Activated naive CD8-positive, alpha-beta T cell treated with anti-CD3 and anti-CD28 coated beads, Interleukin-2, amount 10 ng/mL, durations not matched to agents 7 days and 5 days (primary cell): ENCODE data around the gene TGFBI. TPM values are rescaled to one million over a fixed set of nuclear protein-coding genes. Genes with fewer than 3 reads are reported as not detected.

Experiments used
- ATAC-seq: fragments of 150-1000 bp; cut with Tn5 transposase; one replicate; pipeline ENCODE4 v1.10.0; 2021; ENCODE audit warnings: low read depth, moderate library complexity
- POLR2A ChIA-PET: fragments of 350-600 bp; sonication (Branson Sonifier 250); formaldehyde crosslinking; loops from one replicate; lab custom pipeline; 2021; ENCODE audit warnings: antibody characterized with exemption; lab: Charles Lee
- DNase-seq: peaks from one replicate; pipeline ENCODE4 v3.0.0; 2021
- H3K27ac Mint-ChIP-seq: one replicate; pipeline ENCODE4 v1.8.0; 2022; ENCODE audit warnings: mild to moderate bottlenecking, mixed read lengths
- H3K27me3 Mint-ChIP-seq: one replicate; pipeline ENCODE4 v1.8.0; 2022; ENCODE audit warnings: mild to moderate bottlenecking, moderate library complexity, mixed read lengths
- H3K36me3 Mint-ChIP-seq: one replicate; pipeline ENCODE4 v1.8.0; 2021; ENCODE audit warnings: mild to moderate bottlenecking, mixed read lengths
- H3K4me1 Mint-ChIP-seq: one replicate; pipeline ENCODE4 v1.8.0; 2021; ENCODE audit warnings: mixed read lengths
- H3K4me3 Mint-ChIP-seq: one replicate; pipeline ENCODE4 v1.8.0; 2022; ENCODE audit warnings: mild to moderate bottlenecking, moderate library complexity, mixed read lengths
- H3K9me3 Mint-ChIP-seq: one replicate; pipeline ENCODE4 v1.8.0; 2021; ENCODE audit warnings: mixed read lengths
- total RNA-seq, 2 experiments: library from RNA; stranded (reverse); gene quantifications; one replicate each; pipeline ENCODE4 v1.2.3, GENCODE V29; 2021

TGFBI gene
- total RNA-seq, 2 experiments from 2014 or later, result 9.3 to 14.6 TPM

DNA sequence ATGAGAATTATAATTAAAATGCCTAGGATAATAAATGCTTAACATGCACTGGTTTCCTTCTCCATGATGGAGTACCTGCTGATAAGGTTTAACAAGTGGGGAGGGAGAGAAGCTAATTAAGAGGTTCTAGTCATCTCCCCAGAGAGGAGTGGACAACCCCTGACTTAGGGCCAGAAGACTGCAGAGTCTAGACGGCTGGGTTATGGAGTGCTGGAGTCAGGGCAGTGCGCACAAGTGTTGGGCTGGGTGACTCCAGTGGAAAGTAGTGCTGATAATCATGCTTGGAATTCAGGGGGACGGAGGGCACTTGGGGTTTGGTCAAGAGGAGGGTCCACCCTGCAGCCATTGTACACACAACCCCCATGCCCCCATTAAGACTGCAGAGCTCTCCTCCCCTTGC is 32.8 kb upstream of the TGFBI start:
- POLR2A ChIA-PET, result no interaction called here
- Mint-ChIP-seq H3K9me3 (no peaks in the 10 kb centered on the region), H3K27ac (no peak overlapping the region), H3K4me3 (no peak overlapping the region), H3K4me1 (no peaks in the 10 kb centered on the region), H3K27me3 (peaks cover 7% of the 10 kb centered on the region), H3K36me3 (no peaks in the 10 kb centered on the region)
- no peak for DNase-seq
- no peak for ATAC-seq

DNA sequence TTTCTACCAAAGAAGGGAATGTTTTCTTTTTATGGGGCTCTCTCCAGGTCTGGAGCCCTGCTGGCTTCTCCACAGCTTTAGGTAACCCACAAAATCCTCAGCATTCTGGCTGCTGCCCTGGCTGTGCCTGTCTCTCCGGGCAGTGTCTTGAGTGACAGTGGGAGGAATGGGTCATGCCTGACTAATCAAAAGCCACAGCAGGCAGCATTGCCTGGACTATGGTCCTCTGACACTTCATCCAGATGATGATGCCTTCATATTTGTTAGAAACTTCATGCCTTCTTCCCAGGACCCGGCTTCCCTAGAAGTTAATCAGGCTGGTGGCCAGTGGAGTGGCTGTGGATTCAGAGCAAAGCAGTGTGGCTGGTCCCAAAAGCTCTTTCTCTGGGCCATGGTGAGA is 32.2 kb upstream of the TGFBI start:
- ATAC-seq (no peak), DNase-seq (no peak)
- Mint-ChIP-seq H3K4me3 (no peak overlapping the region), H3K36me3 (no peaks in the 10 kb centered on the region), H3K4me1 (no peaks in the 10 kb centered on the region), H3K27ac (no peak overlapping the region), H3K9me3 (no peaks in the 10 kb centered on the region), H3K27me3 (peaks cover 7% of the 10 kb centered on the region)
- POLR2A ChIA-PET, result no interaction called here

DNA sequence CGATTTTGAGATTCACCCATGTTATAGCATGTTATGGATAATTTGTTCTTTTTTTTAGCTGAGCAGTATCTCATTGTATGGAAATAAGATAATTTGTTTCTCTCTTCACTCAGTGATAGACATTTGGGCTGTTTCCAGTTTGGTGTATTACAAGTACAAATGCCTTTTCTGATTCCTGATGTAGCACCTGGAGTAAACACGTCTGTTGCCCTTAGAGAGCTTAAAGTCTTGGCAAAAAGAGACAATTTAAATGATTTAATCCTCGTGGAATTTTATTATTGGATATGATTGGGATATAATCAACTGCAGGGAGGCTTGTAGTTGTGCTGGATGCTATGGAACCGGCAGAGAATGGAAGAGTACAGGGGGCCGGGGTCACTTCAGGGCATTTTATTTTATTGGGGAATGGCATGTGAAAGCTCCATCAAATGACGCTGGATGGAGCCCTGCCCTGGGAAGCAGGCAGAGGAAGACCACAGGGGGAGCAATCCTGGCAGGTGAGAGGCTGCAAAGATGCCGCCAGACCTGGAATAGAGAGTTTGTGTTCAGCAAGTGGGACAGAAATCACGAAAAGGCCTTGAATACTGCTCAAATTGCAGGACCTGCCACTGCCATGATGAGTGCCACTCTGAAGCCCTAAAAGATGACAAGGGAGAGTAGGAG is 31.0 kb upstream of the TGFBI start:
- ATAC-seq, result no peak
- POLR2A ChIA-PET, result no interaction called here
- no peaks in the 10 kb centered on the region for H3K9me3 Mint-ChIP-seq
- no peaks in the 10 kb centered on the region for H3K36me3 Mint-ChIP-seq
- no peak for DNase-seq
- H3K4me1 Mint-ChIP-seq, result no peaks in the 10 kb centered on the region
- no peak overlapping the region for H3K4me3 Mint-ChIP-seq
- peaks cover 7% of the 10 kb centered on the region for H3K27me3 Mint-ChIP-seq
- H3K27ac Mint-ChIP-seq, result no peak overlapping the region

DNA sequence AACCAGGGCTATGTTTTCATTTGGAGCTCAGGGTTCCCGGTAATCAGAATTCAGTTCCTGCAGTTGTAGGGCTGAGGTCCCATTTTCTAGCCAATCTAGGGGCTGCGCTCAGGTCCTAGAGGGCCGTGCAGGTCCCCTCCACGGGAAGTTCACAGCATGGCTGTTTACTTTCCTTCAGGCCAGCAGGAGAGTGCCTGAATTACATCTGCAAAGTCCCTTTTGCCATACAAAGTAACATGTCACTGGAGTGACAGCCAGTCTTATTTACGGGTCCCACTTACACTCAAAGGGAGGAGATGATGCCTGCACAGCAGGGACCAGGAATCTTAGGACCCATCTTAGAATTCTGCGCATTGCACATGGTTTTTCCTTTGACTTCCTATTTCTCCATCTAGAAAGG is 29.9 kb upstream of the TGFBI start:
- H3K27ac Mint-ChIP-seq, result no peak overlapping the region
- H3K4me3 Mint-ChIP-seq, result no peak overlapping the region
- POLR2A ChIA-PET, result no interaction called here
- H3K9me3 Mint-ChIP-seq, result no peaks in the 10 kb centered on the region
- H3K36me3 Mint-ChIP-seq, result no peaks in the 10 kb centered on the region
- H3K27me3 Mint-ChIP-seq, result peaks cover 7% of the 10 kb centered on the region
- ATAC-seq, result no peak
- no peaks in the 10 kb centered on the region for H3K4me1 Mint-ChIP-seq
- DNase-seq, result no peak

DNA sequence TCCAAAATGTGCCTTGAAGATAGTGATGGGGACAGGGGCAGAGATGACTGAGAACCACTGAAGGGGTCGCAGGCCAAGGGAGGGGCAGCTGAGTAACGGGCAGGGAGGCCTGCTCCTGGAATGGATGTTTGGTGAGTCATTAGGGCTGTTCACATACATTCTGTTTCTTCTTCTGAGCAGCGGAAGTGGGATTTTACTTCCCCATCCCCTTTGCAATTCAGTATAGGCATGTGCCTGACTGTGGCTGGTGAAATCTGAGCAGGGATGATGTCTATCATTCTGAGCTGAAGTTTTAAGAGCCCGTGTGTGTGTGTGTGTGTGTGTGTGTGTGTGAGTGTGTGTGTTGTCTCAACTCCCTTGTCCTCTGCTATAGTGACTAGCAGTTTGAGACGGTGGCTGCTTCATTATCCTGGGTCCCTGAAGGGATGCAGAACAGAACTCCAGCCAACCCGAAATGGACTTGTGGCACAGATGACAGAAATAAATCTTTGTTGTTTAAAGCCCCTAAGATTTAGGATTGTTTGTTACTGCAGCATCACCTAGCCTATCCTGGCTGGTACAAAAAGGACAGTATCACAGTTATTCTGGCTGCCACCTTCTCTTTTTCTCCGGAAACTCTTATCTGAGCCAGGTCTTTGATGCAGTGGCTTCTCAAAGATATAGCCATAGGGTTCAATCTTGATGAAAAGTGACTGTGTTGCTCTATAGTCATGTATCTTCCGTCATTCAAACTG is 29.2 kb upstream of the TGFBI start:
- no peak overlapping the region for H3K4me3 Mint-ChIP-seq
- no peaks in the 10 kb centered on the region for H3K9me3 Mint-ChIP-seq
- no peak for ATAC-seq
- H3K27ac Mint-ChIP-seq, result no peak overlapping the region
- POLR2A ChIA-PET, result no interaction called here
- no peaks in the 10 kb centered on the region for H3K36me3 Mint-ChIP-seq
- peaks cover 7% of the 10 kb centered on the region for H3K27me3 Mint-ChIP-seq
- H3K4me1 Mint-ChIP-seq, result no peaks in the 10 kb centered on the region
- no peak for DNase-seq

DNA sequence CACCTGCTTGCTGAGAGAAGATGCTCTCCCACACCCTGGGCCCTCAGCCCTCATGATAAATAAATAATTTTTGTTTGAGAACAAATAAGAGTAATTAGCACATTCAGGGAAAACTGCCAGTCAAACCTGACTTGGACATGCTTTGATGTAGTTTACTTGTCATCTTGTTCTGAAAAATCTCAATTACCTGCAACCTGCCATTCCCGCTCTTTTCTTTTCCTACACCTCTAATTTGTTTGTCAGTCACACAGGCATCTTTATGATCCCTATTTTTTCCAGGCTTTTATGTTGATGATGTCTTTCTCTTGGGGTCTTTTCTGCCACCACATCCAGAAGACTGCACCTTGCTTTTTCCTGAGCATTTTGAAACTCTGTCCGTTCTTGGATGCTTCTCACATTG is 28.6 kb upstream of the TGFBI start:
- H3K27ac Mint-ChIP-seq, result no peak overlapping the region
- peaks cover 7% of the 10 kb centered on the region for H3K27me3 Mint-ChIP-seq
- POLR2A ChIA-PET, result no interaction called here
- no peaks in the 10 kb centered on the region for H3K4me1 Mint-ChIP-seq
- H3K9me3 Mint-ChIP-seq, result no peaks in the 10 kb centered on the region
- DNase-seq (no peak), ATAC-seq (no peak)
- no peaks in the 10 kb centered on the region for H3K36me3 Mint-ChIP-seq
- no peak overlapping the region for H3K4me3 Mint-ChIP-seq

DNA sequence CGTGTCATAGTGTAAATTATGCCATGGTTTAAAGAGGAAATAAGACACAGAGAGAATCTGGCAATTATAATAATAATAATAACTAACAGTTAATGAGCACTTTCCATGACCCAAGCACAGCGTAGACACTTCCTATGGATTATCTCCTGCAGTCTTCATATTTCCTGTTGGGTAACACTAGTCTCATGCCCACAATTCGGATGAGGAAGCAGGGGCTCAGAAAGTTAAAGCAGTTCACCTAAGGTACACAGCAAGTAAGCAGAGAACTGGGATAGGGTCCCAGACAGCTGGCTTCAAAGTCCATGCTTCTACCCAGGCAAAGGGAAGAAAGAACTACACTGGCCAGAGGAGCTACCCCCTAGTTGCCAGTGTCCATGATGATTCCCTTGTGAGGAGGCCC is 27.9 kb upstream of the TGFBI start:
- Mint-ChIP-seq H3K27ac (no peak overlapping the region), H3K4me3 (no peak overlapping the region), H3K27me3 (peaks cover 7% of the 10 kb centered on the region), H3K9me3 (no peaks in the 10 kb centered on the region), H3K36me3 (no peaks in the 10 kb centered on the region), H3K4me1 (no peaks in the 10 kb centered on the region)
- POLR2A ChIA-PET, result no interaction called here
- no peak for ATAC-seq
- no peak for DNase-seq

DNA sequence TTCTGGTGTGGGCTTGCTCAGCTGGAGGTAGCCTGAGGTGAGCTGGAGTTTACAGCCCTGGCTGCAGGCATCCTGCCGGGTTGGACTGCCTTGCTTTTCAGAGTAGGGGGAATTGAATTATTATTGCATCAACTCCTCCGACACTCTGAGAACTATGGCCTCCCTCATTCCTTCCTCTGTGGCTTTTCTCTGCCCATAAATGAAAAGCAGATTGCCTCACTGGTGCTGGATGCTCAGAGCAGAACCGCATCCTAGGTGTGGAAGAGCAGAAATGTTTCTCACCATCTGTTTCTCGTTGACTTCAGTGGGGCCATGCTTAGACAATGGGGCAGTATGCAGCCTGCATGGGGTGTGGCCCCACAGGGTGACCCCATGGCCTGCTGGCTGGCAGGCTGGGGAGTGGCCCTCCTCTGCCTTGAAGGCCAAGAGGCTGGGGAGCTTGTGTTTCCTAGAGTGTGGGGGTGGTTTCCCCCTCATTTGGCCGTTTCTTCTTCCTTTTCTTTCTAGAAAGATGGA is 27.3 kb upstream of the TGFBI start:
- POLR2A ChIA-PET, result no interaction called here
- no peaks in the 10 kb centered on the region for H3K4me1 Mint-ChIP-seq
- no peak for ATAC-seq
- no peak overlapping the region for H3K4me3 Mint-ChIP-seq
- no peak for DNase-seq
- H3K9me3 Mint-ChIP-seq, result no peaks in the 10 kb centered on the region
- H3K36me3 Mint-ChIP-seq, result no peaks in the 10 kb centered on the region
- peaks cover 7% of the 10 kb centered on the region for H3K27me3 Mint-ChIP-seq
- H3K27ac Mint-ChIP-seq, result no peak overlapping the region

DNA sequence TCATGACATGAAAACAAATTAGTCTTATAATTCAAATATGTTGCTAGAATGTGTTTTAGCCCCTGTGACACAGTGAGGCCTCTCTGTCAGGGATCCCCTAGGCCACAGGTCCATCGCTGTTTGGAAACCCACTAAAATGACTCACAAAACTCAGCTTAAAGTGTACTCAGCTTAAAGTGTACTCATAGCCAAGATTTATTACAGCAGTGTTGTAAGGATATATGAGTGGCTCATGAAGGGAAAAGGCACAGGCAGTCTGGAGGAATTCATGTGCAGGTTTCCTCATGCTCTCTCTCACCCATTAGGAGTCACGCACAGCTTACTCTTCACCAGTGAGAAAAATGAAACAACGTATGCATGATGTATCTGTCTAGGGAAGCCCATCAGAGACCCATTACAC is 24.4 kb upstream of the TGFBI start:
- POLR2A ChIA-PET, result no interaction called here
- no peak for DNase-seq
- no peak overlapping the region for H3K4me3 Mint-ChIP-seq
- no peaks in the 10 kb centered on the region for H3K4me1 Mint-ChIP-seq
- no peaks in the 10 kb centered on the region for H3K36me3 Mint-ChIP-seq
- peaks cover 2% of the 10 kb centered on the region for H3K27me3 Mint-ChIP-seq
- H3K9me3 Mint-ChIP-seq, result no peaks in the 10 kb centered on the region
- no peak overlapping the region for H3K27ac Mint-ChIP-seq
- no peak for ATAC-seq

DNA sequence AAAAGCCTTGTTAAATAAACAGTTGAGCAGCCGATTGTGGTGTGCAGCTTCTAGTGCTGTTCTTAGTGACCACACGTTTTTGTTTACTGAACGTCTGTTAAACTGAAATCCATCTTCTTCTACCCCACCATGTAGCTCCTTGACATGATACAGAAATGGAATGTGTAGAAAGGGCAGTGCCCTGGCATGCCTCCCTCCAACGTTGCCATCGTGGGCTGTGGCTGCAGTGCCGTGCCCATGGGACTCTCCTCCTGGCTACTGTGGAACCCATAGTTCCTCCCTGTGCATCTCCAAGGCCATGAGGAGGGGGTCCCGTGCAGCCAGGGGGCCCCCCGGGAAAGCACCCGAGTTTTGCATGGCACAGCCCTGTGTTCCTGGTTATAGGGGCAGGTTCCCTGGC is 23.3 kb upstream of the TGFBI start:
- DNase-seq, result no peak
- no peak overlapping the region for H3K27ac Mint-ChIP-seq
- ATAC-seq, result no peak
- H3K4me1 Mint-ChIP-seq, result no peaks in the 10 kb centered on the region
- POLR2A ChIA-PET, result no interaction called here
- no peaks in the 10 kb centered on the region for H3K9me3 Mint-ChIP-seq
- H3K27me3 Mint-ChIP-seq, result peaks cover 2% of the 10 kb centered on the region
- H3K4me3 Mint-ChIP-seq, result no peak overlapping the region
- no peaks in the 10 kb centered on the region for H3K36me3 Mint-ChIP-seq

DNA sequence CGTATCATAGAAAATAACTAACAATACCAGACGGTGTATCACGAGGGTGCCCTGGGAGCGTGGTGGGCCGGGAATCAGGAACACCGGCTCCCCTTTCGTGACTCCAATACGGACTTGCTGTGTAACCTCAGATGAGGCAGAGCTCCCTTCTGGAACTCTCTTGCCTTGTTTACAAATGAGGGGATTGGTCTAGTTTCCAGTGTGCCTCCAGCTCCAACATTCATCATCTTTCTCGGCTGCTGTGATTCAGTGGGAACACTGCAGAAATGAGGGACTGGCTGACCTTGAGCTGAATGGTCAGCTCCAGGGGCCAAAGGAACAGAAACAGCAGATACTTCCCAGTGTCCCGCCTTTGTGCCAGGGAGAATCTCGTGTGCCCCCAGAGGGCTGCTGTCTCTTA is 22.6 kb upstream of the TGFBI start:
- DNase-seq, result no peak
- Mint-ChIP-seq H3K27me3 (peaks cover 5% of the 10 kb centered on the region), H3K27ac (no peak overlapping the region), H3K9me3 (no peaks in the 10 kb centered on the region), H3K36me3 (no peaks in the 10 kb centered on the region), H3K4me1 (no peaks in the 10 kb centered on the region), H3K4me3 (no peak overlapping the region)
- no peak for ATAC-seq
- POLR2A ChIA-PET, result no interaction called here

DNA sequence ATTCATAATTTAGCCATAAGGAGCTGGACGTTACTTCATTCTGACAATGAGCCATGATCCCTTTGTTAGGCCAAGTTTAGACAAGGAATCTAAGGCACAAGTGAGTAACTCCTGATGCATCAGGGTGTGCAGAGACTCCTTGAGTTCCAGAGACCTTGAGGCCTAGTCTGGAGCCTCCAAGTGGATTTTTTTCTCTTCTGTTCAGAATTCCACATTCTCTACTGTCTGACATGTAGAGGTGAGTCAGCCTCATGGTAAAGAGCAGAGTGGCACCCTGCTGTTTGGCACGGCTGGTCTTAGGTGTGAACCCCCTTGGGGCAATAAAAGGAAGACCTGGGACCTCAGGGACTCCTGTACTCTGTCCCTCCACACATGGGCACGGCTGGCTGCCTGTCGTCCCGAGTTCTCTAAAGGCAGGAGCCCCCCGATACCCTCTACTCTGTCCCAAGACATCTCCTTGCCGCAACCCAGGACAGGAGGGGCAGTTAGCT is 22.0 kb upstream of the TGFBI start:
- no peak overlapping the region for H3K27ac Mint-ChIP-seq
- H3K9me3 Mint-ChIP-seq, result no peaks in the 10 kb centered on the region
- no peaks in the 10 kb centered on the region for H3K4me1 Mint-ChIP-seq
- no peak overlapping the region for H3K4me3 Mint-ChIP-seq
- no peak for ATAC-seq
- peaks cover 12% of the 10 kb centered on the region for H3K27me3 Mint-ChIP-seq
- DNase-seq, result no peak
- H3K36me3 Mint-ChIP-seq, result no peaks in the 10 kb centered on the region
- POLR2A ChIA-PET, result no interaction called here

DNA sequence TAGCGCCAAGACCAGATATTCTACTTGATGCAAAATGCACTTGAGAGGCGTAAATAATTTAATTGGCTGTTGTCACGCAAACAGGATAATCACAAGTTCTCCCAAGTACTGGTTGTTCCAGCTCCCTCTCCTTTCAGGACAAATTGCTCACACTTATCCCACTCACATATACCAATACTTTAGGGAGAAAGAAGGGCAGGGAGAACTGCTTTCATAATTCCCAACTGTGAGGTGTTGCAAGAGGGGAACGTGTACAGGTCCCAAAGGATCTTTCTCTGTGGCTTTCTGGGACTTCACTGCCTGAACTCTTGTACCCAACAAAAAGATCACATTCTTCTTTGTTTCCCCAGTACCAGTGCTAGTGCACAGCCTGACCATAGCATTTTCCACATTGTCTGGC is 21.5 kb upstream of the TGFBI start:
- no peak for DNase-seq
- Mint-ChIP-seq H3K27ac (no peak overlapping the region), H3K4me3 (no peak overlapping the region), H3K36me3 (no peaks in the 10 kb centered on the region), H3K9me3 (no peaks in the 10 kb centered on the region), H3K4me1 (no peaks in the 10 kb centered on the region), H3K27me3 (peaks cover 16% of the 10 kb centered on the region)
- POLR2A ChIA-PET, result no interaction called here
- ATAC-seq, result no peak

DNA sequence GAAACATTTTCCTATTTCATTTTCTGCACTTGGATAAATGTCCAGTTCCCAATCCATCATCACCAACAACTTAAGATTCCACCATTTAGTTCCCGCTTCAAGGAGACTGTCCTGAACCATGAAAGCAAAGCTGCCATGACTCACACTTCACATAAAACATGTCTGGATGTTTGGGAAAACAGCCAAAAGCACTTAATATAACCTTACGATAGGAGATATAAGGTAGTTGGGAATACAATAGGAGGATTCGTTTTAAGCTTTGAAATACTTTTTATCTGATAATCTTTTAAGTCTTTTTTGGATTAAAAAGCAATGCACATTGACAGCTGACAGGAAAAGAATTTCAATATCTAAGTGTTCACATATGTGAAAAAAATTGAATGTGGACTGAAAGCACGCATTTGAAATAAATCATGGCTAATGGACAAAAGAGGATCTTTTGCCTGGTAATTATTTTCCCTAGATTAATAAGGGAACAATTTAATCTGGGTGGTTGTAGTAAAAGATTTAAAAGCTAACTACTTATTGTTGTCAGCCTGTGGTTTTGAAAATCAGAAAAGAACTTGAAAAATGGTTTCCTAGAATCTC is 17.3 kb upstream of the TGFBI start:
- DNase-seq, result no peak
- Mint-ChIP-seq H3K9me3 (no peaks in the 10 kb centered on the region), H3K36me3 (no peaks in the 10 kb centered on the region), H3K4me3 (no peak overlapping the region), H3K4me1 (no peaks in the 10 kb centered on the region), H3K27me3 (peaks cover 33% of the 10 kb centered on the region), H3K27ac (no peak overlapping the region)
- POLR2A ChIA-PET, result no interaction called here
- ATAC-seq, result no peak
